ENCODE measurements around the gene CRHR2.

Gene CRHR2

GRCh38 chr7:30698481-30698880 is 16.2 kb upstream of the CRHR2 start:
- Mint-ChIP-seq H3K9me3 (no peaks in the 10 kb centered on the region), H3K27me3 (ENCODE audit: low read depth) (peaks cover 6% of the 10 kb centered on the region), H3K27ac (peak overlapping the region; percentile 71), H3K36me3 (ENCODE audit: low read depth) (no peaks in the 10 kb centered on the region), H3K4me1 (ENCODE audit: low read depth) (peaks cover 28% of the 10 kb centered on the region), H3K4me3 (peak overlapping the region; percentile 73)

- no peaks in the 10 kb centered on the region for H3K9me3 Mint-ChIP-seq
- peak overlapping the region; percentile 73 for H3K4me3 Mint-ChIP-seq
- peaks cover 3% of the 10 kb centered on the region for H3K27me3 Mint-ChIP-seq (ENCODE audit: low read depth)
- H3K4me1 Mint-ChIP-seq (ENCODE audit: low read depth), result peaks cover 28% of the 10 kb centered on the region
- H3K36me3 Mint-ChIP-seq (ENCODE audit: low read depth), result no peaks in the 10 kb centered on the region
- H3K27ac Mint-ChIP-seq, result peak overlapping the region; percentile 87
These were observed 15.6 kb upstream of the CRHR2 start for GRCh38 chr7:30697719-30698460.

GRCh38 chr7:30694774-30695721 is 12.8 kb upstream of the CRHR2 start:
- Mint-ChIP-seq H3K27me3 (ENCODE audit: low read depth) (no peaks in the 10 kb centered on the region), H3K27ac (no peak overlapping the region), H3K36me3 (ENCODE audit: low read depth) (no peaks in the 10 kb centered on the region), H3K4me1 (ENCODE audit: low read depth) (peaks cover 23% of the 10 kb centered on the region), H3K4me3 (no peak overlapping the region), H3K9me3 (no peaks in the 10 kb centered on the region)

DNA sequence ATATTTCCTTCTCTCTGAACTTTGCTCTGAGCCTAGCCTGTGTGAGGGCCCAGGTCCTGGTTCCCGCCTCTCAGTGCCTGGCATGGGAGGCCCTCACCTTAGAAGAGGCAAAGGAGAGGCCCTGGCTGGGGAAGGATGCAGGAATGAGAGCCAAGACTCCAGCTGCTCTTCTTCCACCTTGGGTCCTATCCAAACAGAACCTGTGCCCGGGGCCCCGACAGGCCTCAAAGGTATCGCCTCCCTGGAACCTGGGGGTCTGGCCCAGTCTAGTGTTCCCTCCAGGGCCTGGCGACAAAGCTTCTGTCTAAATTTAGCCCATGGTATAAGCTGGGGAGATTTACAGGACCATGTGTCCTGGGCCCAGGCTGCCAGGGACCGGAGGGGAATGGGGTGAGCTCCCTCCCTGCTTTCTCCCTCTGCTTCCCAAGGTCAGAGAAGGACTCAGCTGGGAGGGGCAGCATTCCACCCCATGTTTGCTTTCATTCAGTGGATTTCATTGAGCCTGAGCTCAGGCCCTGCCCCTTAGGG is 12.0 kb upstream of the CRHR2 start:
- H3K9me3 Mint-ChIP-seq, result no peaks in the 10 kb centered on the region
- H3K4me1 Mint-ChIP-seq (ENCODE audit: low read depth), result peaks cover 19% of the 10 kb centered on the region
- H3K27ac Mint-ChIP-seq, result no peak overlapping the region
- no peaks in the 10 kb centered on the region for H3K36me3 Mint-ChIP-seq (ENCODE audit: low read depth)
- H3K27me3 Mint-ChIP-seq (ENCODE audit: low read depth), result no peaks in the 10 kb centered on the region
- H3K4me3 Mint-ChIP-seq, result no peak overlapping the region

DNA sequence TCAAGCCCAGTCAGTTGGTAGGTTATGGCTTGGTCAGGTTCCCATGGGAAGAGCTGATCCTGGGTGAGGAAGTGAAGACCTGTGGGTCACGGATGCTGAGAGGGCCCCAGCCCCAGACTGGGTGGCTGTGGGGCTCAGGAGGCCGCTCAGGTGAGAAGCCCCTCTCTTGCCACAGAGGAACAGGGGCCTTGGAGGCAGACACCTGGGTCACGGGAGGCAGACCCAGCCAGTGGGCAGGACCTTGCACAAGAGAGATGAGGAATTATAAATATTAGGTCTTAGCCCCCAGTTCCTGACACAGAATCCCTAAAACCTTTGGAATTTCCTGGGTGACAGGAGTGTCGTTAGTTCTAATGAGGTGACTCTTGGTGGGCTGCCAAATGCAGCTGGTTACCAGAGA is 10.6 kb upstream of the CRHR2 start:
- H3K27me3 Mint-ChIP-seq (ENCODE audit: low read depth), result no peaks in the 10 kb centered on the region

DNA sequence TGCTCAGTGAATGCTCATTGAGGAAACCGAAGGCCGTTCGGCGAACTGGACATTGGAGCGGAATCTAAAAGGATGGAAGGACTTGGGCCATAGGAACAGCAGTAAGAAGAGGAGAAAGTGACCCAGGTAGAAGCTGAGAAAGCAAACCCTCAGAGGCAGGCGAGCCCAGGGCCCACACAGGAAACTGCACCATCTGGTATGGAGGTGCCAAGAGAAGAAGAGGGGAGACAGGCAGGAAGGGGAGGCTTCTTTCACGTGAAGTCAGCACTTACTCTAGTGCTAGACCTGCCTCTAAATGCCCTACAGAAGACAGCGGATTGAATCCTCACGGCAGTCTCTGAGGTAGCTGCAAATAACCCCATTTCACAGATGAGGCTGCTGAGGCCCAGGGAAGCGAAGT is 10.2 kb upstream of the CRHR2 start:
- peaks cover 12% of the 10 kb centered on the region for H3K4me1 Mint-ChIP-seq (ENCODE audit: low read depth)
- no peak overlapping the region for H3K27ac Mint-ChIP-seq
- H3K36me3 Mint-ChIP-seq (ENCODE audit: low read depth), result no peaks in the 10 kb centered on the region
- no peaks in the 10 kb centered on the region for H3K9me3 Mint-ChIP-seq
- H3K4me3 Mint-ChIP-seq, result no peak overlapping the region
- H3K27me3 Mint-ChIP-seq (ENCODE audit: low read depth), result no peaks in the 10 kb centered on the region

More for the DNA sequence above, 10.6 kb upstream of the CRHR2 start:
- Mint-ChIP-seq H3K9me3 (no peaks in the 10 kb centered on the region), H3K27ac (no peak overlapping the region), H3K4me3 (no peak overlapping the region), H3K4me1 (ENCODE audit: low read depth) (peaks cover 12% of the 10 kb centered on the region), H3K36me3 (ENCODE audit: low read depth) (no peaks in the 10 kb centered on the region)

- Mint-ChIP-seq H3K27ac (no peak overlapping the region), H3K27me3 (ENCODE audit: low read depth) (peaks cover 5% of the 10 kb centered on the region), H3K36me3 (ENCODE audit: low read depth) (no peaks in the 10 kb centered on the region), H3K9me3 (no peaks in the 10 kb centered on the region), H3K4me1 (ENCODE audit: low read depth) (peaks cover 8% of the 10 kb centered on the region), H3K4me3 (no peak overlapping the region)
These were observed 7.8 kb upstream of the CRHR2 start for GRCh38 chr7:30690011-30690410.

GRCh38 chr7:30688718-30689221 is 6.5 kb upstream of the CRHR2 start:
- Mint-ChIP-seq H3K4me3 (no peak overlapping the region), H3K9me3 (no peaks in the 10 kb centered on the region), H3K4me1 (ENCODE audit: low read depth) (peaks cover 8% of the 10 kb centered on the region), H3K27ac (no peak overlapping the region), H3K36me3 (ENCODE audit: low read depth) (no peaks in the 10 kb centered on the region), H3K27me3 (ENCODE audit: low read depth) (peaks cover 15% of the 10 kb centered on the region)

DNA sequence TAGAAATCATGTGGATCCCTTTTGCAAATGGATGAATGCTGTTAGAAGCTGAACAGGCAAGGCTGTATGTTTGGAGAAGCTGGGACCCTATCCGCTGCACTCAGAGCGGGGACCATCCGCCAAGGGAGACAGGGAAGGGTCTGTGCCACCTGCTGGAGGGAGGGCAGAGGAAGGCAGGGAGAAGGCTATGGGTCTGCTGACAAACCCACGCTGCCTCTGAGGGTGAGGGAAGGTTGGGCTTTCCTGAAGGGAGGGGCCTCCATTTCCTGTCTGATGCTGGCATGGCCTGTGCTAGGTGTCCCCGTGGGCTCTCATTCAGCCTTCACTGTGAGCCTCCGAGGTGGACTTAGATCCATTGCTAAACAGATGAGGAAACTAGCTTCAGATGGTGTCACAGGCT is 5.3 kb upstream of the CRHR2 start:
- Mint-ChIP-seq H3K27ac (no peak overlapping the region), H3K4me3 (no peak overlapping the region), H3K4me1 (ENCODE audit: low read depth) (peaks cover 13% of the 10 kb centered on the region), H3K27me3 (ENCODE audit: low read depth) (peaks cover 26% of the 10 kb centered on the region), H3K9me3 (no peaks in the 10 kb centered on the region), H3K36me3 (ENCODE audit: low read depth) (no peaks in the 10 kb centered on the region)

GRCh38 chr7:30684351-30684750 is 2.1 kb upstream of the CRHR2 start:
- no peak overlapping the region for H3K27ac Mint-ChIP-seq
- H3K27me3 Mint-ChIP-seq (ENCODE audit: low read depth), result peaks cover 51% of the 10 kb centered on the region
- no peaks in the 10 kb centered on the region for H3K36me3 Mint-ChIP-seq (ENCODE audit: low read depth)
- no peaks in the 10 kb centered on the region for H3K9me3 Mint-ChIP-seq
- H3K4me3 Mint-ChIP-seq, result no peak overlapping the region
- H3K4me1 Mint-ChIP-seq (ENCODE audit: low read depth), result peaks cover 11% of the 10 kb centered on the region

GRCh38 chr7:30683816-30684215 is 1.6 kb upstream of the CRHR2 start:
- H3K27ac Mint-ChIP-seq, result no peak overlapping the region
- H3K27me3 Mint-ChIP-seq (ENCODE audit: low read depth), result peaks cover 57% of the 10 kb centered on the region
- H3K36me3 Mint-ChIP-seq (ENCODE audit: low read depth), result no peaks in the 10 kb centered on the region
- no peak overlapping the region for H3K4me3 Mint-ChIP-seq
- H3K9me3 Mint-ChIP-seq, result no peaks in the 10 kb centered on the region
- H3K4me1 Mint-ChIP-seq (ENCODE audit: low read depth), result peaks cover 11% of the 10 kb centered on the region

GRCh38 chr7:30683306-30683705 is 1.1 kb upstream of the CRHR2 start:
- no peaks in the 10 kb centered on the region for H3K36me3 Mint-ChIP-seq (ENCODE audit: low read depth)
- no peak overlapping the region for H3K27ac Mint-ChIP-seq
- no peak overlapping the region for H3K4me3 Mint-ChIP-seq
- peaks cover 62% of the 10 kb centered on the region for H3K27me3 Mint-ChIP-seq (ENCODE audit: low read depth)
- no peaks in the 10 kb centered on the region for H3K9me3 Mint-ChIP-seq
- H3K4me1 Mint-ChIP-seq (ENCODE audit: low read depth), result peaks cover 11% of the 10 kb centered on the region

DNA sequence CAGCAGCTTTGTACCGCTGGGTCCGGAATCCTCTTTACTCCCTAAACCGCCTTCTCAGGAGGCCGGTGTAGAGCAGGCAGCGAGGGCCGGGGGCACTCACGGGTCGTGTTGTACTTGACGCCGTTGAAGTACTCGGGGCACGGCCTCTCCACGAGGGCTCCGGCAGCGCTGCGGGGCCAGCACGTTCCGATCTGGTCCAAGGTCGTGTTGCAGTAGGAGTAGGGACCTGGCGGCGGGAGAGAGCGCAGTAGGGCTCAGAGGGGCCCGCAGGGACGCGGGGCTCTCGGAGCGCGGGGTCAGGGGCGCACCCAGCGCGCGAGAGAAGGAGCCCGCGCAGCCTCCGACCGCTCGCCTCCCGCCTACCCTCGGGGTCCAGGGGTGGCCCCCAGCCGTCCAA is 443 bp downstream of the CRHR2 start:
- H3K27me3 Mint-ChIP-seq (ENCODE audit: low read depth), result peaks cover 67% of the 10 kb centered on the region
- H3K4me3 Mint-ChIP-seq, result peak overlapping the region; percentile 35
- no peak overlapping the region for H3K27ac Mint-ChIP-seq
- no peaks in the 10 kb centered on the region for H3K9me3 Mint-ChIP-seq
- H3K36me3 Mint-ChIP-seq (ENCODE audit: low read depth), result no peaks in the 10 kb centered on the region
- peaks cover 5% of the 10 kb centered on the region for H3K4me1 Mint-ChIP-seq (ENCODE audit: low read depth)

DNA sequence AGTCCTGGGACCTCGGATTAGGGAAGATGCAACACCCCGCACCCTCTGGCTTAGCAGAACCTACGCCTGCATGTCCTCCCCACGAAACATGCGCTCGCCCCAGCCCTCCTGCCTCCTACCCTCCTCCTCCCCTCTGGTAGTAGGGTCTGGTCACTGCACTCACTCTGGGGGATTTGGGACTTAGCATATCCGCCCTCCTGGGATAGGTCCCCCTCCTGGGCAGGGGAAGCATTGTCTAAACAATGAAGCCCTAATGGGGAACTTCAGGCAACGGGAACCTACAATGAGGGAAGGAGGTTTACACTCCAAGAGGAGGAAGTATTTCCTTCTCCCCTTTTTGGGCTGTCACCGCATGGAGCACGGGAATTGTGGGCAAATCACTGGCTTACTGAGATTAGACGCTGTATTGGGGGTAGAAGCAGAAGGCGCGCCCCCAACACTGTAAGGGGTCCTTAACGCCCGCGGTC is 892 bp downstream of the CRHR2 start:
- no peak overlapping the region for H3K27ac Mint-ChIP-seq
- peaks cover 70% of the 10 kb centered on the region for H3K27me3 Mint-ChIP-seq (ENCODE audit: low read depth)
- peaks cover 5% of the 10 kb centered on the region for H3K4me1 Mint-ChIP-seq (ENCODE audit: low read depth)
- no peaks in the 10 kb centered on the region for H3K9me3 Mint-ChIP-seq
- H3K4me3 Mint-ChIP-seq, result peak overlapping the region; percentile 35
- no peaks in the 10 kb centered on the region for H3K36me3 Mint-ChIP-seq (ENCODE audit: low read depth)
